Measurements from ENCODE around the gene CARM1. TPM values are rescaled to one million over a fixed set of nuclear protein-coding genes. Genes with fewer than 3 reads are reported as not detected.
"Not testable (repeated sequence)": the region's sequence is repeated elsewhere in the genome, so short reads cannot be mapped to it uniquely, and the experiment has no call there.

The CARM1 gene
- total RNA-seq, 3 donors from 2014 or later (not counting 1 experiment from before 2014, with no cell fraction given): 13.4 to 21.3 (median 19.8) TPM

DNA sequence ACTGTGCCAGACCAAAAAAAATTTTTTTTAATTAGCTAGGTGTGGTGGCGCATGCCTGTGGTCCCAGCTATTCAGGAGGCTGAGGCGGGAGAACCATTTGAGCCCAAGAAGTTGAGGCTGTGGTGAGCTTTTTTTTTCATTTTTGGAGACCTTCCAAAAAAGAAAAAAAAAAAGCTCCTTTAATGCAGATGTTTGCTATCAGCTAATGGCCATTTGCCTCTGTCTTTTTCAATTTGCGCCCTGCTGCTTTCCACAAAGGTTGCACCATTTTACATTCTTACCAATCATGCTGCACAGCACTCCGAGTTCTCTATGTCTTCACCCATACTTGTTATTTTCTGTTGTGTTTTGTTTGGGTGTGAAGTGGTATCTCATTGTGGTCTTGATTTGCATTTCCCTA, 73.9 kb downstream of the CARM1 start:
- Mint-ChIP-seq H3K9me3 (no peaks in the 10 kb centered on the region), H3K27me3 (ENCODE audit: low read depth in 2 of 2) (no peaks in the 10 kb centered on the region), H3K36me3 (no peaks in the 10 kb centered on the region), H3K4me1 (no peaks in the 10 kb centered on the region), H3K4me3 (no peak overlapping the region), H3K27ac (no peak overlapping the region)
- WGBS (ENCODE audit: insufficient coverage): 100% methylated on average over 3 of the region's 4 CpGs
- intact Hi-C loops (cut with micrococcal nuclease): no loop called here
- DNase-seq (no peak), ATAC-seq (no peak)
- Histone ChIP-seq H3K4me1 (ENCODE audit: control insufficient read depth, insufficient read depth, low read length) (no peaks in the 10 kb centered on the region), H3K9me3 (ENCODE audit: control insufficient read depth, insufficient read depth, low read length) (no peaks in the 10 kb centered on the region), H3K27me3 (ENCODE audit: control insufficient read depth, insufficient read depth, low read length) (no peaks in the 10 kb centered on the region), H3K36me3 (ENCODE audit: control insufficient read depth, insufficient read depth, low read length) (no peaks in the 10 kb centered on the region), H3K27ac (ENCODE audit: low read length) (no peak overlapping the region), H3K4me3 (ENCODE audit: low read length) (no peak overlapping the region)
- TF ChIP-seq, protein P1, sequence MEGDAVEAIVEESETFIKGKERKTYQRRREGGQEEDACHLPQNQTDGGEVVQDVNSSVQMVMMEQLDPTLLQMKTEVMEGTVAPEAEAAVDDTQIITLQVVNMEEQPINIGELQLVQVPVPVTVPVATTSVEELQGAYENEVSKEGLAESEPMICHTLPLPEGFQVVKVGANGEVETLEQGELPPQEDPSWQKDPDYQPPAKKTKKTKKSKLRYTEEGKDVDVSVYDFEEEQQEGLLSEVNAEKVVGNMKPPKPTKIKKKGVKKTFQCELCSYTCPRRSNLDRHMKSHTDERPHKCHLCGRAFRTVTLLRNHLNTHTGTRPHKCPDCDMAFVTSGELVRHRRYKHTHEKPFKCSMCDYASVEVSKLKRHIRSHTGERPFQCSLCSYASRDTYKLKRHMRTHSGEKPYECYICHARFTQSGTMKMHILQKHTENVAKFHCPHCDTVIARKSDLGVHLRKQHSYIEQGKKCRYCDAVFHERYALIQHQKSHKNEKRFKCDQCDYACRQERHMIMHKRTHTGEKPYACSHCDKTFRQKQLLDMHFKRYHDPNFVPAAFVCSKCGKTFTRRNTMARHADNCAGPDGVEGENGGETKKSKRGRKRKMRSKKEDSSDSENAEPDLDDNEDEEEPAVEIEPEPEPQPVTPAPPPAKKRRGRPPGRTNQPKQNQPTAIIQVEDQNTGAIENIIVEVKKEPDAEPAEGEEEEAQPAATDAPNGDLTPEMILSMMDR (IDR thresholded peaks at IDR 0.05): no peak

DNA sequence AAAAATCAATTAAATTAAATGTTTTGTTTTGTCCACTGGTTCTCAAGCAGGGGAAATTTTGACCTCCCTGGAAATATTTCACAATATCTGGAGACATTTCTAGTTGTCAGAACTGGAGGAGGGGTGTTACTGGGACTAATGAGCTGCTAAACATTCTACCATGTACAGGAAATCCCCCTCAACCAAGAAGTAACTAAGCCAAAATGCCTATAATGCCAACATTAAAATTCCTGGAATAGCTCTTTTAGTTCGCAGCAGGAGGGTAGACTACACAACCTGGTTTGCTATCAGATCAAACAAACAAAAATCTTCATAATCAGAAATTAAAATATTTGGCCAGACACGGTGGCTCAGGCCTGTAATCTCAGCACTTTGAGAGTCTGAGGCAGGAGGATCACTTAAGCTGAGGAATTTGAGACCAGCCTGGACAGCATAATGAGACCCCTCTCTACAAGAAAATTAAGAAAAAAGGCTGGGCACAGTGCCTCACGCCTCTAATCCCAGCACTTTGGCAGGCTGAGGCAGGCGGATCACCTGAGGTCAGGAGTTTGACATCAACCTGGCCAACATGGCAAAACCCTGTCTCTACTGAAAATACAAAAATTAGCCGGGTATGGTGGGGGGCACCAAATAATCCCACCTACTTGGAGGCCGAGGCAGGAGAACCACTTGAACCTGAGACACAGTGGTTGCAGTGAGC, 75.8 kb downstream of the CARM1 start:
- Histone ChIP-seq H3K27me3 (ENCODE audit: control insufficient read depth, insufficient read depth, low read length) (no peaks in the 10 kb centered on the region), H3K9me3 (ENCODE audit: control insufficient read depth, insufficient read depth, low read length) (no peaks in the 10 kb centered on the region), H3K36me3 (ENCODE audit: control insufficient read depth, insufficient read depth, low read length) (no peaks in the 10 kb centered on the region), H3K4me3 (ENCODE audit: low read length) (no peak overlapping the region), H3K27ac (ENCODE audit: low read length) (no peak overlapping the region), H3K4me1 (ENCODE audit: control insufficient read depth, insufficient read depth, low read length) (no peaks in the 10 kb centered on the region)
- Mint-ChIP-seq H3K4me1 (no peaks in the 10 kb centered on the region), H3K27ac (no peak overlapping the region), H3K36me3 (no peaks in the 10 kb centered on the region), H3K27me3 (ENCODE audit: low read depth in 2 of 2) (no peaks in the 10 kb centered on the region), H3K9me3 (no peaks in the 10 kb centered on the region), H3K4me3 (no peak overlapping the region)
- 90% methylated on average over 6 of the region's 6 CpGs for WGBS (ENCODE audit: insufficient coverage)
- intact Hi-C loops (cut with micrococcal nuclease): no loop called here
- TF ChIP-seq, protein P1 (IDR thresholded peaks at IDR 0.05): no peak
- no peak for ATAC-seq
- DNase-seq: no peak

DNA sequence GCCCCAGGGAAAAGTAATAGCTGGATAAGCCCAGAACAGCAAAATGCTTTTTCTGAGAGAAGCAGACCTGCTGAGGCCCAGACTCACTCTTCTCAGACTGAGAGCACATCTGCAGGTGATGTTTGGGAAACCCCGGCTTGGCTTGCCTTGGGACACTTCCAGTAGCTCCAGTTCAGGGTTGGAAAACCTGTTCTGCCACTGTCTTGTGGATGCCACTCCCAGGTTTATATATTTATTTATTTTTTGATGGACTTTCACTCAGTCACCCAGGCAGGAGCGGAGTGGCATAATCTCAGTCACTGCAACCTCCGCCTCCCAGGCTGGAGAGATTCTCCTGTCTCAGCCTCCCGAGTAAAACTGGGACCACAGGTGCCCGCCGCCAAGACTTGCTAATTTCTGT, 81.5 kb downstream of the CARM1 start:
- ATAC-seq (no peak), DNase-seq (no peak)
- H3K9me3 ChIP-seq (ENCODE audit: control insufficient read depth, insufficient read depth, low read length): no peaks in the 10 kb centered on the region
- H3K27me3 ChIP-seq (ENCODE audit: control insufficient read depth, insufficient read depth, low read length): no peaks in the 10 kb centered on the region
- intact Hi-C loops (cut with micrococcal nuclease): no loop called here
- Mint-ChIP-seq H3K27me3 (ENCODE audit: low read depth in 2 of 2) (no peaks in the 10 kb centered on the region), H3K4me1 (no peaks in the 10 kb centered on the region), H3K27ac (no peak overlapping the region), H3K36me3 (no peaks in the 10 kb centered on the region), H3K4me3 (no peak overlapping the region), H3K9me3 (no peaks in the 10 kb centered on the region)
- TF ChIP-seq, protein P1 (IDR thresholded peaks at IDR 0.05): no peak
- H3K27ac ChIP-seq (ENCODE audit: low read length): no peak overlapping the region
- no peak overlapping the region for H3K4me3 ChIP-seq (ENCODE audit: low read length)
- 91% methylated on average over 6 of the region's 6 CpGs for WGBS (ENCODE audit: insufficient coverage)
- H3K36me3 ChIP-seq (ENCODE audit: control insufficient read depth, insufficient read depth, low read length): no peaks in the 10 kb centered on the region
- no peaks in the 10 kb centered on the region for H3K4me1 ChIP-seq (ENCODE audit: control insufficient read depth, insufficient read depth, low read length)

DNA sequence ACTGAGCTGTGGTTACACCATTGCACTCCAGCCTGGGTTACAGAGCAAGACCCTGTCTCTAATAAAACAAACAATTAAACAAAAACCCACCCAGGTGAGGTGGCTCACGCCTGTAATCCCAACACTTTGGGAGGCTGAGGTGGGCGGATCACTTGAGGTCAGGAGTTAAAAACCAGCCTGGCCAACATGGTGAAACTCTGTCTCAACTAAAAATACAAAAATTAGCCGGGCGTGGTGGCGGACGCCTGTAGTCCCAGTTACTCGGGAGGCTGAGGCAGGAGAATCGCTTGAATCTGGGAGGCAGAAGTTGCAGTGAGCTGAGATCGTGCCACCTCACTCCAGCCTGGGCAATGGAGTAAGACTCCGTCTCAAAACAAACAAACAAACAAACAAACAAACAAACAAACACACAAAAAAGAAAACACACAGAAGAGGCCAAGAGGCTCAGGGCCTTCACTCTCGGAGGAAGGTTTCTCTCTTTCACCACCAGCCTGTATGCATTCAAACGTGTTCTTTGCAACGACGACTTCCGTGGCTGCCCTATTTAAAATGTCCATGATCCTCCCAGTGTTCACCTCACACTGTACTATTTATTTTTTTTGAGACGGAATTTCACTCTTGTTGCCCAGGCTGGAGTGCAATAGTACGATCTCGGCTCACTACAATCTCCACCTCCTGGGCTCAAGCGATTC, 88.1 kb downstream of the CARM1 start:
- not testable (repeated sequence) for H3K27ac ChIP-seq (ENCODE audit: low read length)

More for the DNA sequence above, 88.1 kb downstream of the CARM1 start:
- H3K4me3 ChIP-seq (ENCODE audit: low read length); H3K9me3 ChIP-seq (ENCODE audit: control insufficient read depth, insufficient read depth, low read length); intact Hi-C loops (cut with micrococcal nuclease); ATAC-seq; H3K27me3 Mint-ChIP-seq (ENCODE audit: low read depth in 2 of 2); H3K9me3 Mint-ChIP-seq; H3K36me3 Mint-ChIP-seq; H3K27me3 ChIP-seq (ENCODE audit: control insufficient read depth, insufficient read depth, low read length); DNase-seq; H3K36me3 ChIP-seq (ENCODE audit: control insufficient read depth, insufficient read depth, low read length): not testable (repeated sequence)
- WGBS (ENCODE audit: insufficient coverage): 96% methylated on average over 19 of the region's 19 CpGs
- Mint-ChIP-seq H3K4me1 (peaks cover 33 to 36% of the 10 kb centered on the region in 2 donors), H3K27ac (peak overlapping the region; percentile 90 to 95), H3K4me3 (peak overlapping the region; percentile 93)
- H3K4me1 ChIP-seq (ENCODE audit: control insufficient read depth, insufficient read depth, low read length): peaks cover 40% of the 10 kb centered on the region

Data from natural killer cell (primary cell).